BLaER1 (cell line): ENCODE results near the gene NUP188.

Source experiments
- H3K27ac ChIP-seq: shearing (Covaris generic); formaldehyde crosslinking; 2 replicates; pipeline ENCODE4 v1.8.1; 2022
- H3K27me3 ChIP-seq: shearing (Covaris generic); formaldehyde crosslinking; 2 replicates; pipeline ENCODE4 v1.8.1; 2022
- H3K36me3 ChIP-seq: shearing (Covaris generic); formaldehyde crosslinking; 2 replicates; pipeline ENCODE4 v1.8.1; 2022
- H3K4me1 ChIP-seq: shearing (Covaris generic); formaldehyde crosslinking; 2 replicates; pipeline ENCODE4 v1.8.1; 2022
- H3K4me2 ChIP-seq: shearing (Covaris generic); formaldehyde crosslinking; 2 replicates; pipeline ENCODE4 v1.8.1; 2022
- H3K4me3 ChIP-seq: shearing (Covaris generic); formaldehyde crosslinking; 2 replicates; pipeline ENCODE4 v1.8.1; 2022
- H3K9ac ChIP-seq: shearing (Covaris generic); formaldehyde crosslinking; 2 replicates; pipeline ENCODE4 v1.8.1; 2022
- H3K9me3 ChIP-seq: shearing (Covaris generic); formaldehyde crosslinking; 2 replicates; pipeline ENCODE4 v1.8.1; 2022
- H4K20me1 ChIP-seq: shearing (Covaris generic); formaldehyde crosslinking; 2 replicates; pipeline ENCODE4 v1.8.1; 2022
- Cebpa-rat ChIP-seq: shearing (Covaris generic); IDR thresholded peaks from 2 replicates; pipeline ENCODE4 v1.8.1; 2022

NUP188 gene

GRCh38 chr9:128903871-128904620 is 43.5 kb upstream of the NUP188 start:
- no peaks in the 10 kb centered on the region for H3K9me3 ChIP-seq
- H3K9ac ChIP-seq = no peak overlapping the region
- H3K27ac ChIP-seq = no peak overlapping the region
- H3K4me2 ChIP-seq = no peak overlapping the region
- peaks cover 68% of the 10 kb centered on the region for H4K20me1 ChIP-seq
- no peak overlapping the region for H3K4me3 ChIP-seq
- H3K27me3 ChIP-seq = no peaks in the 10 kb centered on the region
- H3K4me1 ChIP-seq = peaks cover 40% of the 10 kb centered on the region
- TF ChIP-seq Cebpa-rat = no peak
- peaks cover 56% of the 10 kb centered on the region for H3K36me3 ChIP-seq

GRCh38 chr9:128905964-128906363 is 41.5 kb upstream of the NUP188 start:
- Histone ChIP-seq H3K4me1 (peaks cover 38% of the 10 kb centered on the region), H3K27me3 (no peaks in the 10 kb centered on the region), H3K9me3 (no peaks in the 10 kb centered on the region), H3K9ac (no peak overlapping the region), H3K4me2 (no peak overlapping the region), H3K36me3 (peaks cover 68% of the 10 kb centered on the region), H3K4me3 (no peak overlapping the region), H4K20me1 (peaks cover 73% of the 10 kb centered on the region), H3K27ac (no peak overlapping the region)
- no peak for TF ChIP-seq Cebpa-rat

GRCh38 chr9:128906741-128907140 is 40.8 kb upstream of the NUP188 start:
- Histone ChIP-seq H3K9me3 (no peaks in the 10 kb centered on the region), H4K20me1 (peaks cover 73% of the 10 kb centered on the region), H3K36me3 (peaks cover 68% of the 10 kb centered on the region), H3K4me2 (no peak overlapping the region), H3K4me3 (no peak overlapping the region), H3K4me1 (peaks cover 38% of the 10 kb centered on the region), H3K9ac (no peak overlapping the region), H3K27ac (no peak overlapping the region), H3K27me3 (no peaks in the 10 kb centered on the region)
- no peak for TF ChIP-seq Cebpa-rat

DNA sequence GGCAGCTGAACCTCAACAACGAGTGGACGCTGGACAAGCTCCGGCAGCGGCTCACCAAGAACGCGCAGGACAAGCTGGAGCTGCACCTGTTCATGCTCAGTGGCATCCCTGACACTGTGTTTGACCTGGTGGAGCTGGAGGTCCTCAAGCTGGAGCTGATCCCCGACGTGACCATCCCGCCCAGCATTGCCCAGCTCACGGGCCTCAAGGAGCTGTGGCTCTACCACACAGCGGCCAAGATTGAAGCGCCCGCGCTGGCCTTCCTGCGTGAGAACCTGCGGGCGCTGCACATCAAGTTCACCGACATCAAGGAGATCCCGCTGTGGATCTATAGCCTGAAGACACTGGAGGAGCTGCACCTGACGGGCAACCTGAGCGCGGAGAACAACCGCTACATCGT is 39.1 kb upstream of the NUP188 start:
- H3K4me3 ChIP-seq = no peak overlapping the region
- H3K9me3 ChIP-seq = no peaks in the 10 kb centered on the region
- peaks cover 72% of the 10 kb centered on the region for H4K20me1 ChIP-seq
- H3K36me3 ChIP-seq = peaks cover 77% of the 10 kb centered on the region
- no peak overlapping the region for H3K4me2 ChIP-seq
- no peaks in the 10 kb centered on the region for H3K27me3 ChIP-seq
- TF ChIP-seq Cebpa-rat = no peak
- peaks cover 27% of the 10 kb centered on the region for H3K4me1 ChIP-seq
- no peak overlapping the region for H3K9ac ChIP-seq
- no peak overlapping the region for H3K27ac ChIP-seq

DNA sequence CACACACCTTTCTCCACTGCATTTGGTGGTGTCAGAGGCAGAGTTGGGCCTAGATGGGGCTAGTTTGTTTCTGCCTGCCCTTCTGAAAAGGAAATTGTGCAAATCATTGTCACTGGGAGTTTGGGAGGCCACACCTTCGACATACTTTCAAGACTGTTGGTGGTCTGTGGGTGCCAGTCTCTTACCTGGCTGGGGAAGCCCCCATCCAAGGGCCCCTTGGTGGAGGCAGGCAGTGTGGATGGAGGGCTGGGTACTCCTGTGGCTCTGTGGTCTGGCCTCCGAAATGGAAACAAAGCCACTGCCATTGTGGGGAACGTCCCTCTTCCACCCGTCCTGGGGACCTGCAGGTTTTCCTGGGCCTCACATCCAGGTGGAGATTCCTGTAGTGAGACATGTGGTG is 37.6 kb upstream of the NUP188 start:
- no peaks in the 10 kb centered on the region for H3K27me3 ChIP-seq
- 0 out of 2 replicates have a peak overlapping the region, but pooled peaks have one; percentile 9 for H3K27ac ChIP-seq
- H3K9me3 ChIP-seq = no peaks in the 10 kb centered on the region
- no peak overlapping the region for H3K9ac ChIP-seq
- H3K4me2 ChIP-seq = no peak overlapping the region
- no peak overlapping the region for H3K4me3 ChIP-seq
- peaks cover 22% of the 10 kb centered on the region for H3K4me1 ChIP-seq
- no peak for TF ChIP-seq Cebpa-rat
- H4K20me1 ChIP-seq = peaks cover 71% of the 10 kb centered on the region
- H3K36me3 ChIP-seq = peaks cover 86% of the 10 kb centered on the region

DNA sequence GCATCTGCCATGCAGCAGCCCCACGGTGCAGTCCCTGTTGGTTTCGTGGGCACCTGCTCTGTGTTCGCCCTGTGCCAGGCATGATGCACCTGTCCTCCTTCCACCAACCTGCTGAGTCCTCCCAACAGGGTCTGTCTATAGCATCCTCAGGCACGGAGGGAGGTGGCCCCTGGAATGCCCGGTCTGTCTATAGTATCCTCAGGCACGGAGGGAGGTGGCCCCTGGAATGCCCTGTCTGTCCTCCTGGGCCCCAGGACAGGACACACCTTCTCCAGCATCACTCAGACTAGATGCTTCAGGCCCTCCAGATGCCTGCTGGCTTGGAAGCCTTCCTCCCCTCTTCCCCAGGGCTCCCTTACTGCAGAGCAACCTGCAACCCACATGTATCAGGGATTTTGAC is 36.6 kb upstream of the NUP188 start:
- TF ChIP-seq Cebpa-rat = no peak
- Histone ChIP-seq H3K36me3 (peaks cover 95% of the 10 kb centered on the region), H3K27ac (peak overlapping the region; percentile 53), H3K4me3 (no peak overlapping the region), H3K9ac (no peak overlapping the region), H3K4me2 (peak overlapping the region; percentile 40; the same call in 1 of the 2 replicates), H3K4me1 (peaks cover 22% of the 10 kb centered on the region), H3K9me3 (no peaks in the 10 kb centered on the region), H4K20me1 (peaks cover 71% of the 10 kb centered on the region), H3K27me3 (no peaks in the 10 kb centered on the region)

DNA sequence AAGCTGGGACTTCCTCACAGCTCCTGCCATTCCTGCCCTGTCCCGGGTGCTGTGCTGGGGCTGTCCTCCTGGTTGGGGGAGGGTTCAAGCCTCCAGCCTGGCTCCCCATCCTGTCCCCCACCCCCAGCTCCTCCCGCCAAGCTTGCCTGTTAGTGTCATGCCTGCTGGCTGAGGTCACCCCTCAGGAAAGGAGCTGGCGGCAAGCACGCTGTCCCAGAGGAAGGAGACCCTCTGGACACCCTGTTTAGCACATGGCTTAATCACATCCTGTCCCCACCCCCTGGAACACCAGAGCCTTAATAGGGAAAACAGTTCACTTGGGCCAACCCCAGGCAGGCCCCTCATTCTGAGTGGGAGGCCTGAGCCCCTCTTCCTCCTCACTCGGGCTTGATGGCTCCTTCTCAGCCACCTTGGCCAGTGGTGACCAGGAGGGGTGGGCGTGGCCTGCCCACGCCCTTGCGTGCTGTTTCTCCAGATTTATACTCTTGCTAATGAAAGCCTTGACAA is 35.9 kb upstream of the NUP188 start:
- peak overlapping the region; percentile 40 for H3K4me2 ChIP-seq
- no peak for TF ChIP-seq Cebpa-rat
- H3K27ac ChIP-seq = peak overlapping the region; percentile 53

DNA sequence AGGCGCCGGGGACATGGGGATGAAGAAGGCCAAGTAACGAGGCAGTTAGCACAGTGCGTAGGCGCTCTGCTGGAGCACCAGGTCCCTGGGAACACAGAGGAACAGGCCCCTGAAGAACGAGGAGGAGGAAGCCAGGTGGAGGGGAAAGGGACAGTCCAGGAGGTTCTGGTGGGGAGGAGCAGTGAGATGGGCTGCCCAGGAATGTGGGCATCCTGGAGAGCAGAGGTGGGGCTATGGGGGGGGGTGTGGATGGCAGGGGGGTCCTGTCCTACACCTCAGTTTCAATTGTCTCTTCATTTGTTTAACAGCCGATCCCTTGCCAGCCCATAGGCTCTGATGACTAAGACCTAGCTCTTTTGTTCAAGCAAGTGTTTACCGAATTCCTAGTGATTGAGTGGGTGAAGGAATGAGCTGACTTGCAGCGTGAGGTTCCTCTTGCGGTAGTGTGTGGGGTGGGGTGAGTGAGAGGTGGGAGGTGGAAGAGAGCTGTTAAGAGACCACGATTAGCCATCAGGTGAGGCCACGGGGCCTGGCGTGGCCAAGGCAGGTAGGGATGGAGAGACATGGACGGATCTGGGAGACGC is 35.1 kb upstream of the NUP188 start:
- H3K9me3 ChIP-seq = no peaks in the 10 kb centered on the region
- H3K9ac ChIP-seq = no peak overlapping the region
- peaks cover 24% of the 10 kb centered on the region for H3K4me1 ChIP-seq
- no peaks in the 10 kb centered on the region for H3K27me3 ChIP-seq
- H4K20me1 ChIP-seq = peaks cover 61% of the 10 kb centered on the region
- H3K4me3 ChIP-seq = no peak overlapping the region
- no peak overlapping the region for H3K27ac ChIP-seq
- no peak overlapping the region for H3K4me2 ChIP-seq
- TF ChIP-seq Cebpa-rat = no peak
- H3K36me3 ChIP-seq = peaks cover 99% of the 10 kb centered on the region

More for the DNA sequence above, 35.9 kb upstream of the NUP188 start:
- no peak overlapping the region for H3K9ac ChIP-seq
- no peaks in the 10 kb centered on the region for H3K27me3 ChIP-seq
- peaks cover 22% of the 10 kb centered on the region for H3K4me1 ChIP-seq
- H4K20me1 ChIP-seq = peaks cover 69% of the 10 kb centered on the region
- H3K36me3 ChIP-seq = peaks cover 99% of the 10 kb centered on the region
- H3K4me3 ChIP-seq = no peak overlapping the region
- H3K9me3 ChIP-seq = no peaks in the 10 kb centered on the region

DNA sequence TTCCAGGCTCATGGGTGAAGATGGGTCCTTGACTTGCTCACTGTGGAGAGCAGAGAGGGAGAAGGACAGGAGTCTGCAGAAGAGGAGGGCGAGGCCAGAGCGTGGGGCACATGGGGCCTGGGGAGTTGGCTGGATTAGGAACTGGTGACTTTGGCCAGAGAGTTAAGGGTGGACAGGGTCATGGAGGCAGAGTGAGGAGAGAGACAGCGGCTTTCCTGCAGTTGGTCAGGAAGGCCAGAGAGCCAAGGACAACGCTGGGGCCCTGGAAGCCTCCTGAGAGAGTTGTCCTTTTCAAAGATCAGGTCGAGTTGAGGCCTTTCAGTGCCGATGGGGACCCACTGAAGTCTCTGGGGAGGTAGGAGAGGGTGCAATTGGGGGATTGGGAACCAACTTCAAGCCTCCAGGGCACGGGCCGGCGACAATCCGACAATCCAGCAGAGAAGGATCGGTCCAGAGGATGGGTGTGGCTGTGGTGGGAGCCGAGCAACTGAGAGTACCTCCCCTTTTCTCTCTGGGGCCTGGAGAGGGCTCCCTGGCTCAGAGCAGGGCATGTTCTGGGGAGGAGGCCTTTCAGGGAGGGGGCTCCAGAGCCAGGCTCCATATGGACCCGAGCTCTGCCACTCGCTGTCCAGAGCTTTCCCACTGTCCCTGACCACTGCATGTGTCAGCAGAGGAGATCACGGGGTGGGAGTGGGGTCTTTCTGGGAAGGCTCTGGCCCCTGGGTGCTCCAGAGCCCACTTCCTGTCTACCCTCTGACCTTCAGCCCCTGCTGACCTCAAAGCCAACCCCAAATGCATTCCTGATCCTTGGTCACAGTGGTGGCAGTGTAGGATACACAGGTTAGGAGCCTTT is 34.2 kb upstream of the NUP188 start:
- Histone ChIP-seq H3K27me3 (no peaks in the 10 kb centered on the region), H4K20me1 (peaks cover 52% of the 10 kb centered on the region), H3K9ac (no peak overlapping the region), H3K36me3 (peaks cover 99% of the 10 kb centered on the region), H3K4me2 (no peak overlapping the region), H3K4me3 (no peak overlapping the region), H3K4me1 (peaks cover 33% of the 10 kb centered on the region), H3K27ac (peak overlapping the region; percentile 55; the same call in 1 of the 2 replicates), H3K9me3 (no peaks in the 10 kb centered on the region)
- TF ChIP-seq Cebpa-rat = no peak
